Measurements from ENCODE around the gene BOD1L2. TPM values are rescaled to one million over a fixed set of nuclear protein-coding genes. Genes with fewer than 3 reads are reported as not detected.
A peak's percentile ranks its signal among the peaks of the same experiment; 100 is the strongest.

The BOD1L2 gene
- total and polyA plus RNA-seq, 4 donors: not detected

GRCh38 chr18:57154191-57154830, 7.4 kb downstream of the BOD1L2 start:
- Histone ChIP-seq H3K36me3 (ENCODE audit: control insufficient read depth in 4 of 4, insufficient read depth in 4 of 4, low read length in 4 of 4) (no peaks in the 10 kb centered on the region), H3K27me3 (ENCODE audit: control insufficient read depth in 3 of 3, insufficient read depth in 3 of 3, low read length in 2 of 3) (peaks cover 0 to 5% (median 0%) of the 10 kb centered on the region in 3 donors), H3K9me3 (ENCODE audit: control insufficient read depth in 4 of 4, insufficient read depth in 3 of 4, low read length in 3 of 4) (peaks cover 0 to 2% (median 0%) of the 10 kb centered on the region in 4 donors), H3K9ac (ENCODE audit: insufficient read depth in 1 of 2, low read length in 2 of 2) (no peak overlapping the region), H3K27ac (ENCODE audit: low read depth in 1 of 2, low read length in 1 of 2) (no peak overlapping the region), H3K4me1 (ENCODE audit: control insufficient read depth in 5 of 5, insufficient read depth in 5 of 5, low read length in 5 of 5) (peaks cover 0 to 35% (median 4%) of the 10 kb centered on the region in 5 donors), H3K4me3 (no peak overlapping the region)
- no peak for TF ChIP-seq CTCF (IDR thresholded peaks at IDR 0.05; ENCODE audit: control extremely low read depth, extremely low read depth)
- 44 to 71% methylated on average over 13 of the region's 13 CpGs for WGBS, 2 donors
- DNase-seq (peak; percentile 22 to 75 (median 60)), ATAC-seq (ENCODE audit: insufficient read depth, low FRiP score) (no peak)

- ATAC-seq (ENCODE audit: insufficient read depth, low FRiP score): no peak
- WGBS, 2 donors: 68 to 76% methylated on average over 6 of the region's 6 CpGs
- no peak overlapping the region for H3K4me3 ChIP-seq
Observed at GRCh38 chr18:57164401-57164800, 17.5 kb downstream of the BOD1L2 start.

GRCh38 chr18:57167617-57168308, 20.9 kb downstream of the BOD1L2 start:
- Histone ChIP-seq H3K9me3 (ENCODE audit: control insufficient read depth in 4 of 4, insufficient read depth in 3 of 4, low read length in 3 of 4) (peaks cover 0 to 4% (median 0%) of the 10 kb centered on the region in 4 donors), H3K27ac (ENCODE audit: low read depth in 1 of 2, low read length in 1 of 2) (no peak overlapping the region), H3K36me3 (ENCODE audit: control insufficient read depth in 4 of 4, insufficient read depth in 4 of 4, low read length in 4 of 4) (no peaks in the 10 kb centered on the region), H3K4me3 (no peak overlapping the region), H3K4me1 (ENCODE audit: control insufficient read depth in 5 of 5, insufficient read depth in 5 of 5, low read length in 5 of 5) (no peaks in the 10 kb centered on the region), H3K27me3 (ENCODE audit: control insufficient read depth in 3 of 3, insufficient read depth in 3 of 3, low read length in 2 of 3) (no peaks in the 10 kb centered on the region), H3K9ac (ENCODE audit: insufficient read depth in 1 of 2, low read length in 2 of 2) (no peak overlapping the region)
- no peak for ATAC-seq (ENCODE audit: insufficient read depth, low FRiP score)
- DNase-seq: no peak
- no peak for TF ChIP-seq CTCF (IDR thresholded peaks at IDR 0.05; ENCODE audit: control extremely low read depth, extremely low read depth)
- WGBS, 2 donors: 58 to 62% methylated on average over 1 of the region's 1 CpG

More at GRCh38 chr18:57164401-57164800, 17.5 kb downstream of the BOD1L2 start:
- H3K27me3 ChIP-seq (ENCODE audit: control insufficient read depth in 3 of 3, insufficient read depth in 3 of 3, low read length in 2 of 3): no peaks in the 10 kb centered on the region
- no peak overlapping the region for H3K9ac ChIP-seq (ENCODE audit: insufficient read depth in 1 of 2, low read length in 2 of 2)
- no peak for TF ChIP-seq CTCF (IDR thresholded peaks at IDR 0.05; ENCODE audit: control extremely low read depth, extremely low read depth)
- H3K4me1 ChIP-seq (ENCODE audit: control insufficient read depth in 5 of 5, insufficient read depth in 5 of 5, low read length in 5 of 5): no peaks in the 10 kb centered on the region
- peaks cover 0 to 2% (median 0%) of the 10 kb centered on the region in 4 donors for H3K9me3 ChIP-seq (ENCODE audit: control insufficient read depth in 4 of 4, insufficient read depth in 3 of 4, low read length in 3 of 4)
- no peak overlapping the region for H3K27ac ChIP-seq (ENCODE audit: low read depth in 1 of 2, low read length in 1 of 2)
- DNase-seq: no peak
- H3K36me3 ChIP-seq (ENCODE audit: control insufficient read depth in 4 of 4, insufficient read depth in 4 of 4, low read length in 4 of 4): no peaks in the 10 kb centered on the region

Data from lung (tissue), 12 donors.